ENCODE results near the gene KLRC4.

- peak in 2 of 3 donors; percentile 29 to 64 for TF ChIP-seq POLR2AphosphoS5 (IDR thresholded peaks at IDR 0.05)
- TF ChIP-seq, protein P1, sequence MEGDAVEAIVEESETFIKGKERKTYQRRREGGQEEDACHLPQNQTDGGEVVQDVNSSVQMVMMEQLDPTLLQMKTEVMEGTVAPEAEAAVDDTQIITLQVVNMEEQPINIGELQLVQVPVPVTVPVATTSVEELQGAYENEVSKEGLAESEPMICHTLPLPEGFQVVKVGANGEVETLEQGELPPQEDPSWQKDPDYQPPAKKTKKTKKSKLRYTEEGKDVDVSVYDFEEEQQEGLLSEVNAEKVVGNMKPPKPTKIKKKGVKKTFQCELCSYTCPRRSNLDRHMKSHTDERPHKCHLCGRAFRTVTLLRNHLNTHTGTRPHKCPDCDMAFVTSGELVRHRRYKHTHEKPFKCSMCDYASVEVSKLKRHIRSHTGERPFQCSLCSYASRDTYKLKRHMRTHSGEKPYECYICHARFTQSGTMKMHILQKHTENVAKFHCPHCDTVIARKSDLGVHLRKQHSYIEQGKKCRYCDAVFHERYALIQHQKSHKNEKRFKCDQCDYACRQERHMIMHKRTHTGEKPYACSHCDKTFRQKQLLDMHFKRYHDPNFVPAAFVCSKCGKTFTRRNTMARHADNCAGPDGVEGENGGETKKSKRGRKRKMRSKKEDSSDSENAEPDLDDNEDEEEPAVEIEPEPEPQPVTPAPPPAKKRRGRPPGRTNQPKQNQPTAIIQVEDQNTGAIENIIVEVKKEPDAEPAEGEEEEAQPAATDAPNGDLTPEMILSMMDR (IDR thresholded peaks at IDR 0.05 in 8 of 11, conservative IDR thresholded peaks at IDR 0.05 in 3 of 11), result no peak
Observed at GRCh38 chr12:10363914-10364814, 45.4 kb downstream of the KLRC4 start.
